Hepatic stellate cell (primary cell): ENCODE results near the gene NFKBIA.
"Not testable (repeated sequence)": the region's sequence is repeated elsewhere in the genome, so short reads cannot be mapped to it uniquely, and the experiment has no call there.

Source experiments
- DNase-seq: peaks from one replicate; pipeline ENCODE4 v3.0.0; 2011; ENCODE audit warnings: low spot score

NFKBIA gene

GRCh38 chr14:35368139-35368460 lies 36.4 kb downstream of the NFKBIA start:
- no peak for DNase-seq

GRCh38 chr14:35367056-35367372 lies 37.5 kb downstream of the NFKBIA start:
- DNase-seq = no peak

GRCh38 chr14:35366521-35366976 lies 38.0 kb downstream of the NFKBIA start:
- DNase-seq = no peak

- DNase-seq = peak; percentile 77
These were observed 38.5 kb downstream of the NFKBIA start for GRCh38 chr14:35366056-35366451.

GRCh38 chr14:35365130-35366055 lies 39.2 kb downstream of the NFKBIA start:
- peak; percentile 88 for DNase-seq

- DNase-seq = peak; percentile 47
These were observed 41.6 kb downstream of the NFKBIA start for GRCh38 chr14:35362911-35363374.

- DNase-seq = no peak
These were observed 42.1 kb downstream of the NFKBIA start for GRCh38 chr14:35362450-35362849.

GRCh38 chr14:35361141-35361480 lies 43.4 kb downstream of the NFKBIA start:
- DNase-seq = no peak

GRCh38 chr14:35359655-35360054 lies 44.9 kb downstream of the NFKBIA start:
- not testable (repeated sequence) for DNase-seq

GRCh38 chr14:35355981-35356841 lies 48.3 kb downstream of the NFKBIA start:
- DNase-seq = peak; percentile 81

- not testable (repeated sequence) for DNase-seq
These were observed 49.3 kb downstream of the NFKBIA start for GRCh38 chr14:35355235-35355634.

- no peak for DNase-seq
These were observed 51.0 kb downstream of the NFKBIA start for GRCh38 chr14:35353409-35354172.

GRCh38 chr14:35352274-35353233 lies 52.0 kb downstream of the NFKBIA start:
- no peak for DNase-seq

- DNase-seq = no peak
These were observed 52.7 kb downstream of the NFKBIA start for GRCh38 chr14:35351897-35352273.
